NCI-H510A treated with DMSO at 0.1 percent for 48 hours (cell line): Measurements from ENCODE around the gene RBBP8NL.
"Not testable (repeated sequence)": the region's sequence is repeated elsewhere in the genome, so short reads cannot be mapped to it uniquely, and the experiment has no call there.

Experiments
- DNase-seq: peaks from one replicate; lab custom pipeline; 2025; lab: John Stamatoyannopoulos, UW

Gene RBBP8NL

DNA sequence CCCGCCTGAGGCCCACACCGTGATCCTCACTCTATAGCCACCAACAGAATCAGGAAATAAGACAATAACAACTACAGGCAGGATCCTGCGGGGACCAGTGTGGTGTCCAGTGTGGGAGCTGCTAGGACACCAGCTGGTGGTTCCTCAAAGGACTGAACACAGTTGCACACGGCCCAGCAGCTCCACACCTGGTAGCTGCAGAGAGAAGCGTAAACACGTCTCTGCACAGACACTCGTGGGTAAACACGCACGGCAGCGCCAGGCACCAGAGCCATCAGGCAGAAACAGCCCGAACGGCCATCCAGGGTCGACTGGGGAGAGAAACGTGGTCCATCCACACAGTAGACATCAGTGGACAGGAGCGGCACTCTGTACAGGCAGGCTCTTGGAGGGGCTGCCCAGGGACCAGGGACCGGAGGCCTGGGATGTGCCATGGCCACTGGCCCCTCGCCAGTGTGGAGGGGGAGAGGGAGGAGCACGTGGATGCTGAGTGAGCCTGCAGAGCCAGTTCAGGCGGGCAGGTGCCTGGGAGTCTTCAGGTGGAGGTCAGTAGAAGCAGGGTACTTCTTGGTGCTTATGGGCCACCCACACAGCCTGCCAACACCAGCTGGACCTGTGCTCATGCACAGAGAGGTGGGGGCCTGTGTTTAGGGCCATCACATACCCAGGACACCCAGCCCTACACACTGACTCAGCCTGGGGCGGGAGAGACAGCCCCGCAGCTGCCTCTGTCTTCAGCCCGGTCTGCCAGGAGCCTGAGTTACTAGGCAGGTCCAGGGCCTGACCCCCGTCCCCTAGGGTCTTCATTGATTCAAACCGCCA, 52.8 kb downstream of the RBBP8NL start:
- peak; percentile 10 for DNase-seq

DNA sequence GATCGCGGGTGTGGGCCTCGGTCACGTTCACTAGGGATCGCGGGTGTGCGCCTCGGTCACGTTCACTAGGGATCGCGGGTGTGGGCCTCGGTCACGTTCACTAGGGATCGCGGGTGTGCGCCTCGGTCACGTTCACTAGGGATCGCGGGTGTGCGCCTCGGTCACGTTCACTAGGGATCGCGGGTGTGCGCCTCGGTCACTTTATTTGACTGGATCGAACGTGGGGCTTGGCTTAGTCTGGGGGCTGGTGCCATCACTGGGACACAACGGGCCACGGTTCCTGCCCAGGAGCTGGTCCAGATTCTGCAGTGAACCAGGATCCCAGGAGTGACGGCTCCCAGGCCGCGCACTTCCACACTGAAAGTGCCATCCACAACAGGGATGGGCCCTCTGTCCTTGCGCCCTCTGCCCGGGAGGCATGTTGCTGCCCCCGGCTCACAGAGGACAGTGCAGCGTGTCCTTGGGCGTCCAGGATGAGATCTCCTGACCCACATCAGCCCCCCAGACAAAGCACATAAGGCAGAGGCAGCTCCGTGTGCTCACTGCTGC, 53.6 kb downstream of the RBBP8NL start:
- DNase-seq = not testable (repeated sequence)

DNA sequence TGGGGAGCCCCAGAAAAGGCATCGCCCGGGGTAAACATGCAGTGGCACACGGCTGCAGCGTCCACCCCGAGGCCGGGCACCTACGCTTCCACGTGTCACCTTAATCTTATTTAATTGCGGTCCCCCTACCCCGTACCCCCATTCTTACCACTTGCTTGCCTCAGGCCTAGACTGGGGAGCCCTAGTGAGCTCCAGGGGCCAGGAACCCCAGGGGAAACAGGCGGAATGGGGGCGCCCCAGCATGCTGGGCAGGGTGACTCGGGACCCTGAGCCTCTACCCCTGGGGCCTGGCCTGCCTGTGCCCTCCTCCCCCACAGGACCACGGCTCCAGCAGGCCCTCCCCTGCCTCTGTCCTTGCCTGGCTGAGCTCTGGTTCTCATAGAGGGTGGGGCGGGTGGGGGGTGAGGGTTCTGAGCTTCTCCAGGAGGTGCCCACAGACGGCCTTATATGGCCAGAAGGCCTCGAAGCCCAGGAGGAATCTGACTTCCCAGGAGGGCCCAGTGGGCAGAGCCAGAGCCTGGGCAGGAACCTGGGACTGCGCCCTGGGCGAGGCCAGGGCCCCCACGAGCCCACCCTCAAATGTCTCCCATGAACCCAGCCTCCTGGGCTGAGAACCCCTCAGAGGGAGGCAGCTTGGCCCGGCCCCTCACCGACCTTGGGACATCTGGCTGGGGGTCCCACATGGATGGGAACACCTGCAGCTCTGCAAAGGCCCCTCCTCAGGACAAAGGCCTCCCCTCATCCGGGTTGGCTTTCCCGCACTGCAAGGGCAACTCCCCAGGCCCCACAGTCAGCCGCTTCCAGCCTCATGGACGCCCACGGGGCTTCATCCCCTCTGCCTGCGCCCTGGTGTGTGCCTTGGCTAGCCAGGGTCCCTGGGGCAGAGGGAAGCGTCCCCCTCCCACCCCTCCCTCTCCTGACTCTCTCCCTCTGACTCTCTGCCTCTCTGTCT, 55.0 kb downstream of the RBBP8NL start:
- DNase-seq = no peak

DNA sequence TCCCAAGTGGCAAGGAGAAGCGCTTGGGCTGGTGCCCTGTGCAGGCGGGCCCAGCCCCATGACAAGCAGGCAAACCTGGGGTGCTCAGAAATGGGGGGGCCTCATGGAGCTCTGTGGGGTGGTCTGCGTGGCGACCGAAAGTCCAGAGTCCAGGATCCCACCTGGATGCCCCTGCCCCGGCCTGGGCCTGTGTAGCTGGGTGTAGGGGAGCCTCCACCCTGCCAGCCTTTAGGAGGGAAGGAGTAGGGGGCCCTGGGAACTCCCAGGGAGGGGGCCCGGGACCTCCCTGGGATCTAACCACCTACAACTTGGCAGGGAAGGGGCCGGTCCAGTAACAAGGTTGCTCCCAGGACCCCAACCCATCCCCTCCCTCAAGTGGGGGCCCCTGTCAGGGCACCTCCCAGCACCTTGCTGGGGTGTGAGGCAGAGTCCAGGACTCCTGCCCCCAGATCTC, 55.7 kb downstream of the RBBP8NL start:
- no peak for DNase-seq

DNA sequence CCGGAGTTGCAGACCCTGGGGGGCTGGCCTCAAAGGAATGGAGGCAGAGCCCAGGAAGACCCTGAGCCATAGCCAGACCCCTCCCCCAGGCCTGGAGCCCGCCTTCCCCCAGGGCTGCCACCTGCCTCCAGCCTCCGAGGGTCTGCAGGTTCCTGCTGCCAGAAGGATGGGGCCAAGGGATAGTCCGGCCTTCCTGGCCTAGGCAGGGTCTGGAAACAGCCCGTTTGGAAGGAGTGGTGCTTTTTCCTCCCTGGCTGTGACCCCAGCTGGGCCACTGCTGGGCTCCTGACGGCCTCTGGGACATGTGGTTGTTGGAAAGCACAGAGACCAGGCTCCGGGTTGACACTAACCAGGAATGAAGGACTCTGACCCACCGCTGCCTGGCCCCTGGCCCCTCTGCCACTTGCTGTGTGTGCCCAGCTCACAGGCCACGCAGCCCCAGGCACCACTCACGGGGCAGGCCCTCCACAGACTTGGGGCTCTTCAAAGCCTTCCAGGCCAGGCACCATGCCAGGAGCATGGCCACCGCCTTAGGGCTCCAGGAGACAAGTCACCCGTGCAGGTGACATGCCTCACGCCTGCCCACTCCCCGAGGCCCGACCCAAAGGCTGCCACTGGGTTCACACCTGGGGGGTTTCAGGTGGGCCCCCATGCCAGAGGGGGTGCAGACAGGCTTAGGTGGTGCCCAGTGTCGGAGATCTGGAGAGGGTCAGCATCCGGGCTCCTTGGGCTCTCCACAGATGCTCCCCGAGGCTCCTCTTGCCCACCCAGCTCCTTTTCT, 56.3 kb downstream of the RBBP8NL start:
- DNase-seq = no peak

DNA sequence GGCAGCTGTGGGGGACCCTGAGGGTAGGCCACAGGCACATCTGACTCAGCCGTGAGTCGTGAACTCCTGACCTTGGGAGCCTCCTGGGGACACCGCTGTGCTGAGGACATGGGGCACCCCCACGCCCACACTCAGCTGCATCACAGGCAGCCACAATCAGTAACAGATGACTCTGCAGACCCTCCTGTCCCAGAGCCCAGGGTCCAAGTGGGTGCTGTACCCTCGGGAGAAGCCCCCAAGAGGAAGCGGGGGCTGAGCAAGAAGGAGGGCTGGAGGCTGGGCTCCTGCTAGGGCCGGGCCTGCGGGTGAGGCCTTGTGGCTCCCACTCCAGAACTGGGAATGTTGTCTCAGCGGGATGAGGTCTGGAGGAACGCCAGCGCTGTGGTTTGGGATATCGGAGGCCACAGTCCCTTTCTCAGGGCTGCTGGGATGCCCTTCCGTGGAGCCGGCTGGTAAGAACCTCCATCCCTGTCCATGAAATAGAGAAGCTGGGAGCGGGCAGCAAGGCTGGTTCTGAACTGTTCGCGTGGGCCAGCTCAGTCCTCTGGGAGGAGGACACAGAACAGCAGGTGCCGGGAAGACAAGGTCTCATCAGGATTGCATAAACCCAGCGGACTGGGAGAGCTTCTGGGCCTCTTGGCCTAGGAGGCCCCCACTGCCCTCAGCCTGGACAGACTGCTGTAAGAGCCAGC, 57.1 kb downstream of the RBBP8NL start:
- DNase-seq = no peak

DNA sequence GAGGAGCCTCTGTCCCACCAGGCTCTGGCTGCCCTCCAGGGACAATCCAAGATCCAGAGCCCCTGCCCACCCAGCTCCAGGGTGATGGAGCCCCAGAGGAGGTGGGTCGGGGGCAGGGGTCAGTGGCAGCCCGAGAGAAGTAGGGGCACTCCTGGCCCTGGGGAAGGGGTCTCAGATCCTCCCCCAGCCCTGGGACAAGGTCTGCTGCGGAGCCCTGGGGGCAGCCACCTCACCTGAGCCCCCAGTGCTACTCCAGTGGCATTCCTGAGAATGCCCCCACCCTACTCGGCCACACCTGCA, 57.6 kb downstream of the RBBP8NL start:
- no peak for DNase-seq

DNA sequence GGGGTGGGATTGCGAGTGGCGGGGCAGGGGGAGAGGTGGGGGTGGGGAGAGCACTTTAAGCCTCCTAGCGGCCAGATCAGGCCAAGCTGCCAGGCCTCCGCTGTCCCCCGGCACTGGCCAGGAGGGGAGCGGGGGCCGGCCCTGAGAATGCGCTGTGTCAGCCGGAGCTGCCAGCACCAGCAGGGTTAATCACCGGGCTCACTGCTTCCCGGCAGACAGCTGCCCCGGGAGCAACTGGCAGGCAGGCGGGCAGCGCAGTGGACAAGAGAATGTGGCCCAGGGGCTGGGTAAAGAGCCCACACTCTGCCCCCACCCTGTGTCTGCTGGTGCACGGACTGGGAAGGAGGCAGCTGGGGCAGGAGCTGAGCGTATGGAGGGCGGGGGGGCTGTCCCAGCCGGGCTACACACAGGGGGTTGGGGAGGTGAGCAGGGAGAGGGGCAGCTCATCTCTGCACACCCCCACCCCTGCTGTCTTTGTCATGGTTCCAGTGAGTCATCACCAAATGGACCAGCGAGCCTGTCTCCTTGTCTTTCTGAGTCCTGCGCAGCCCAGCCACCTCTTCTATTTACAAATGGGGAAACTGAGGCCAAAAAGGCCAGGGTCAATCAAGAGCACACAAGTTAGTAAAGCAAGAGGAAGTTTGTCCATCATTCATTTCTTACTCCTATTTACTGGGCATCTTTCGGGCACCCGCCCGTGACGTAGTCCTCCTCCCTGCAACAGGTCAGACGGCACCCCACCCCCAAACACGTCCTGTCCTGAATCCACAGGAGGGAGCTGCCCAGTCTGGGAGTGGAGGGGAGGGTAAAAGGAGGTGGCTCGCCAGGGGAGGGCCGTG, 58.1 kb downstream of the RBBP8NL start:
- DNase-seq = peak; percentile 27

DNA sequence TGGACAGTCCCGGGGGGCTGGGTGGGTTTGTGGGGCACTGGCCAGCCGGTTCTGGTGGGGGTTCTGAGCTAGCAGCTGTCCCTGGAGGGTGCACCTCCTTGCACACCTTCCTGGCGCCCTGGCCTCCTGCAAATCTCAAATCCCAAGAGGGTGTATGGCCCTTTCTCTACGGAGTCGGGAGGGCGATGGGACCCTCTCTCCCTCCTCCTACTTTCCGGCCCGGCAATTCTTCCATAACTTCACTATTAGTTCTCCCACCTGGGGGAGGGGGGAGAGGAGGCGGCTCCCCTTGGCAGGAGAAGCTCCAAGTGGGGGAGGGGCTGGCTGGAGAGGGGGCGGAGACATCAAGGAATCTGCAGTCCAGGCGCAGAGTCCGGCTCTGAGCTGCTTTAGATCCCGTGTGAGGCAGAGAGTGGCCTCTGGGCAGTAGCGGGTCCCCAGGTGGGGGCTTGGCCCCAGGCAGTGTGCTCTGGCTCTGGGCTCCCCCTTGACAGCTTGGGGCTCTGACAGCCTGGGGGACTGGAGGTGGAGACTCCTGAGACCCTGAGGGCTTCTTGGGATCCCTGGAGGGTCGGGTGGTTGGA, 58.9 kb downstream of the RBBP8NL start:
- DNase-seq = peak; percentile 60

DNA sequence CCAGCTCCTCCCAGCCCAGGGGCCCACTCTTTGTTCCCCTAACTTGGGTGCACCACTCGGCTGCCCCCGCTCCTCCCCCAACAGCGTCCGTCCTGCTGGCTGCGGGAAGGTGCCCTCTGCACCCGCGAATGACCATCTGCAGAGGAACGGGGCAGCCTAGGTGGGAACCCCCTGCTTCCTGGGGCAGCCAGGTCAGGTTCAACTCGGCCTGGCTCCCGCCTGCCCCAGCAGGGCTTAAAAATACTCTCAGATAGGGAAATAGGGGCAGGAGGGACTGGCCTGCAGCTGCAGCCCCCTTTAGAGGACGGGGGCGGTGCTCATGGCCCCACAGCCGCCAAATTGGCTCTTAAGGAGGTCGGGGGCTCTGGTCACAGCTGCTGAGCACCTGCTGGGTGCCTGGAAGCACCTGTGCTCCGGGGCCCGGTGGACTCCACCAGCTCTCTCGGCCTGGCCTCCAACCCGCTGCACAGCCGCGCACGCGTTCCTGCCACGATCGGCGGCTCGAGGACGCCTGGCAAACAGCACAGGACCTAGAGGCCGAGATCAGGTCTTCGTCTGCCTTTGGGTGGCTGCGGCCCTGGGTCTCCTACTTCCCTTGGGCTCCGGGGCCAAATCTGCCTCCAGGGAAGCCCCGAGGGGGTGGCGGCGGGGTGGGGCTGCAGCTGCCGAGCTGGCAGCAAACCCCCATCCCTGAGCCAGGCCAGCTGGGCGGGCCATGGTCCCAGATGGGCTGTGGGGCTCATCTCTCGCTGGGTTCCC, 59.5 kb downstream of the RBBP8NL start:
- DNase-seq = peak; percentile 49

DNA sequence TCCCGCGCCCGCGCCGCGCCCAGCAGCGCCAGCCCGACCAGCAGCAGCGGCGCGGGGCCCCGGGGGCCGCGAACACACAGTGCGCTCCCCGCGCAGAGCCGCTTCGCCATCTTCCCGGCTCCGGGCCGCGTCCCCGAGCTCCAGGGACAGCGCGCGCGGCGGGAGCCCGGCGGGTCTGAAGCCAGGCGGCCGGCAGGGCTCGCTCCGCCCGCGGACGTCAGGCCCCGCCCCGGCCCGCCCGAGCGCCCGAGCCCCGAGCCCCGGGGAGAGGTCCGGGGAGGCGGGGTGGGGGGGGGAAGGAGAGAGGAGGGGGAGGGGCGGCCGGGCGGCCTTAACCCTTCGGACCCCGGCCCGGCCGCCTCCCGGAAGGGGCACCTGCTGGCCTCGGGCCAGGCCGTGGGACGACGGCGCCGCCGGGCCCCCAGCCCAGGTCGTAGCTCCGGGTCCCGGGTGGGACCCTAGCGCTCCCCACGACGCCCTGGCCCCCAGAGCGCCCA, 60.2 kb downstream of the RBBP8NL start, which contains the start of gene LAMA5:
LAMA5 (minus strand) TSS at position 177 of the 497 bp plus-strand sequence; CDS start at position 110, 67 bp downstream.
- peak; percentile 31 for DNase-seq

DNA sequence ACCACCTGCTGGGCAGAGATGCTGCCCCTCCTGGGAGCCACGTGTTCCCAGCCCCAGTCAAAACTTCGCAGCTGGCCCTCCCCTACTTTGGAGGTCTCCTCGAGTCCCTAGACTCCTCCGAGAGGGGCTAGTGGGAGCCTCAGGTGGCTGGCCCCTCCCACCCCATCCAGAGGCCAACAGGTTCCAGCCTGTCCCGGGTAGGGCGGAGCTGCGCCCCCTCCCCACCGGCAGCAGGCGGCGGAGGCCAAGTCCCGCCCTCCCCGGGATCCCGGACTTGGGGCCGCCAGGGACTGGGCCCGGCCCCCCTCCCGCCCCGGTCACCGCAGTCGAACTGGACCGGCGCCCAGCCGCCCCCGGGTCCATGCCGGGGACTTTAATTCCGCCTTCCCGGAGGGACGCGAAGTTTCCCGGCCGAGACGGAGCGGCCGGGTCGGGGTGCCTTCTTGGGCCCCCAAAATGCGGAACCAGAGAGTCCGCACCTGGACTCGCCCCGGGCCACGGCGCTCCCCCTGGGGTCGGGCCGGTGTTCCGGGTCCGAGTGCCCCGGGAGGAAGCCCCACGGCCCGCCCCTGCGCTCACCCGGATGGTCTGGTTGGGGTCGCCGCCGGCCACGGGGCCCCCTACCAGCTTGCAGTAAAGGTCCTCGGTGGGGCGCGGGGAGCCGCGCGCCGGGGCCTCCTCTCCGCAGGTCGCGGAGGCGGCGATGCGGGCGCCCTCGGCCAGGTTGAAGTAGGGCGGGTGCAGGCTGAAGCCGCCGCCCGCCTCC, 60.8 kb downstream of the RBBP8NL start:
- peak; percentile 49 for DNase-seq

DNA sequence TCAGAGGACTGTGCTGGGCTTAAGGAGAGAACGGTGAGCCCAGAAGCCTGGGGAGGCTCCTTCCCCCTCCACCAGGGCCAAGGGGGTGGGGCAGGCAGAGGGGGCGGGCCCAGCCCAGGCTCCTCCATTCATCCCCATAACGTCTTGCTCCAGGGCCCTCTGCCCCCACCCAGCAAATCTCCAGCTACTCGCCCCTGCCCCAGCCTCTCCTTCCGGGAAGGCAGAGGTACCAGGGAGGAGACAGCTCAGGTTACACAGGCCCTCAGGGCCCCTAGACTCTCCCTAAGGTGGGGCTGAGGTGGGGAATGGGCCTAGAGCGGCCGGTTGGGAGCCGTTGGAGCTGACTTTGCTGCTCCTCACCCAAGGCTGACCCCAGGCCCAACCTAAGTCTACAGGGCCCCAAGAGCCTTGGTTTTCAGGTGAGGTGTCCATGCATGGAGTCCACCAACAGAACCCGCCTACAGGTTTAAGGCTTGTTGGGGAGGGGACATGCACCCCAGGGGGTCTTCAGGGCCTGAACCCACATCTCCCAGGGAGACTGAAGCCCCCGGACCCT, 61.4 kb downstream of the RBBP8NL start:
- DNase-seq = peak; percentile 64

DNA sequence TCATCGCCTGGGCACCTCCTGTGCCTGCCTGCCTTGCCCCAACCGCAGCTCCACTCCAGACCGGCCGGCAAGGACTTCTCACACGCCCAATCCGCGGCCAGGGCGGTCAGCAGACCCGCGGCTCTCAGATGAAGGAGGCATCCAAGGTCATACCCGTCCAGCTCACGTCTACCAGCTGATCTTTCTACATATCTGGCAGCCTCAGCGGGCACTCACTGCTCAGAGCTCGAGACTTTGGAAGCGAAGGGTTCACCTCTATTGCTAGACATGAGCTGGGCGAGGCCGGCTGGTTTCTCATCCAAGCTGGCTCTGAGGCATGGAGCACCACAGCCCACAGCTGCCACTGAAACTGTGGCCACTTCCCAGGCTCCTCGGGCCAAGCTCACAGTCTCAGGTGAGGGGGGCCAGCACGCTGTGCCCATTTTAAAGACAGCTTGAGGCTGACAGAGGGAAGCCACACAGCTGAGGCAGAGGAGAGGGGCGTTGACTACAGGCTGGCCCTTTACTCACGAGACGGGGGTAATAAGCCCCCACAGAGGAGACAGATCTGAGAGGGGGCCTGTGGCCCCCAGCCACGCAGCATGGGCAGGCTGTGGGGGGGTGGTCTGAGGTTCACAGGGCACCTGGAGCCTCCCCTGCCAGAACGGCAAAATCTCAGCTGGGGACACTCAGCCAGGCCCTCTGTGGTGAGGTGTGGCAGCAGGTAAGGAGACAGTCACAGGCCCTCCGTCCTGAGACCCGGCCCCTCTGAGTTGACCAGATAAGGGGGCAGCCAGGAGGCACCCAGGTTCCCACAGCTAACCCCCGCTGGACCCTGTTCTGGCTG, 62.2 kb downstream of the RBBP8NL start:
- no peak for DNase-seq

DNA sequence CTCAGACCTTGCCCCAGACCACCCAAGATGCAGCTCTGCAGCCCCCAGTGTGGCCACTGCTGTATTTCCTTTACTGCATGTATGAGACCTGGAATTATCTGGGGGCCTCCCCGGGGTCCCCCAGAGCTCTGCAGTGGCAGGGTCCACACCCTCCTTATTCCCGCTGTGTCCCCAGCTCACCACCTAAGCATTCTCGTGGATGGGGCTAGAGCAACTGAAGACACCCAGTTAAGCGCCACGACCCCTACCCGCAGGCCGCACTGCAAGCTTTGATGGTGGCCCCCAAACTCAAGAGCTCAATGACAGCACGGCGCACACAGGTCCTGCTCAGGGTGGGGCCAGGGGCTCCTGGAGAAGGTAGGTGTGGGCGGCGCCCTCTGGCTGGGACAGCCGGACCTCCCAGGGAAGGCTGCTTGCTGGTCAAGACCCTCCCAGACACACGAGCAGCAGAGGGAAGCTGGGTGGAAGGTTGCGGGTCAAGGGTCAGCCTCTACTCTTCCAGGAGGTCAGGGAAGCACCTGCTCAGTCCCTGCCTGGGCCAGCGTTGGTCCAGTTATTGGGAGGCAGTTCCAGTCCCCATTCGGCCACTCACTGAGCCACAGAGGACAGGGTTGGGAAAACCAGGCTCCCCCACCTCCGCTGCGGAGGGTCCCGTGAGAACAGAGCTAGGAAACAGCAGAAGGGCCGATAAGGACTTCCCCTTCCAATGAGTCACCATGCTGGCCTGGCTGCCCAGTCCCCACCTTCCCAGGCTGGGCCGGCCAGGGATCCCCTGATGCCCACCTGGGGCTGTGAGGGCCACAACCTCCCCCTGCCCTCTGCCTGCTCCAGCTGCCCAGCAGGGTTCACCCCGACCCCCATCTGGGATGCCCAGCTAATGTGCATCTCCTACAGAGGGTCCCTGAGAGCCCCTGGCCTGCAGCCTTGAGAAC, 63.2 kb downstream of the RBBP8NL start:
- no peak for DNase-seq
